Stromal cell of bone marrow (primary cell): Measurements from ENCODE around the gene XG.
"Not testable (repeated sequence)": the region's sequence is repeated elsewhere in the genome, so short reads cannot be mapped to it uniquely, and the experiment has no call there.

Experiments used
- DNase-seq: peaks from one replicate; pipeline ENCODE4 v3.0.0-alpha.2; 2012; ENCODE audit warnings: low read depth

XG gene

GRCh38 chrX:2780472-2781225 lies 28.8 kb downstream of the XG start:
- DNase-seq = not testable (repeated sequence)

- no peak for DNase-seq
Observed at GRCh38 chrX:2781226-2781571, 29.4 kb downstream of the XG start.

GRCh38 chrX:2781698-2782097 lies 29.9 kb downstream of the XG start:
- no peak for DNase-seq

- DNase-seq = no peak
Observed at GRCh38 chrX:2782171-2782570, 30.3 kb downstream of the XG start.

GRCh38 chrX:2782778-2783177 lies 30.9 kb downstream of the XG start:
- no peak for DNase-seq

DNA sequence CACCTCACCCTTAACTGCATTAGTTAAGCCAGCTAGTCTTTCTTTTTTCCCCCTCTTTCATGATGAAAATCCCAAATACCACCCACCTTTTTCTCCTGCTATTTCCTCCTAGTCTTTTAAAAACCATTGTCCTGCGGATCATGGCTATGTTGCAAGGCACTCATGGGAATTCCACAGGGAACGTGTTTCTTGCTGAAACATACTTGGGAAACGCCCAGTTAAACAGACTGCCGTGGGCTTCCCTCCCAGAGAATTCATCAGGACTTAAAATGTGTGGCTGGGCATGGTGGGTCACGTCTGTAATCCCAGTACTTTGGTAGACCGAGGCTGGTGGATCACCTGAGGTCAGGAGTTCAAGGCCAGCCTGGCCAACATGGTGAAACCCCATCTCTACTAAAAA lies 32.2 kb downstream of the XG start:
- peak; percentile 41 for DNase-seq

DNA sequence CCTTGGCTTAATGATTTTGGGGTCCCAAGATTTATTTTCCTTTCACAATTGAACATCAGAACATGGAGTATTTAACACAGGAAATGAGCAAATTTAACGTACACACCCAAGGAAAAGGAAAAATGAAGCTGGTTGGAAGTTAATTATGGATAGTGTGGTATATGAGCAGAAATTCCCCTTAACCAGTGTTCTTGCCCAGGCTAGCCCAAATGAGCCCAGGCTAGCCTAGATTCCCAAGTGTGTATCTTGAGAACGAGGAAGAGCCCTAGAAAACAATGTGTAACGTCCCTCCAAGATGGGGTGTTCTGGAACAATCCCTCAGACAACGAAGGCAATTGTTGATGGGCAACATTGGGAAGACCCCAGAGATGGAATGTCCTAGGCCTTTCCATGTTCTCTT lies 33.7 kb downstream of the XG start:
- no peak for DNase-seq

DNA sequence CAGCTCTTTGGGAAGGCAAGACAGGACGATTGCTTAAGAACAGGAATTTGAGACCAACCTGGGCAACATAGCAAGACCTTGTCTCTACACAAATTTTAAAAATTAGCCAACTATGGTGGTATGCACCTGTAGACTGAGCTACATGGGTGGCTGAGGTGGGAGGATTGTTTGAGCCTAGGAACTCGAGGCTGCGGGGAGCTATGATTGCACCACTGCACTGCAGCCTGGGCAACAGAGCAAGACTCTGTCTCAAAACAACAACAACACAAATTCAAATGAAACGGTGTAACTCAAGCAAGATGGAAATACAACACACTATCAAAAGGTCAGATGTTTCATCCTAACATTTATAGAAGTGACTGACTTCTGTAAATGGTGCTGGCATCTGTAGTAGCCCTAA lies 37.1 kb downstream of the XG start:
- DNase-seq = no peak

DNA sequence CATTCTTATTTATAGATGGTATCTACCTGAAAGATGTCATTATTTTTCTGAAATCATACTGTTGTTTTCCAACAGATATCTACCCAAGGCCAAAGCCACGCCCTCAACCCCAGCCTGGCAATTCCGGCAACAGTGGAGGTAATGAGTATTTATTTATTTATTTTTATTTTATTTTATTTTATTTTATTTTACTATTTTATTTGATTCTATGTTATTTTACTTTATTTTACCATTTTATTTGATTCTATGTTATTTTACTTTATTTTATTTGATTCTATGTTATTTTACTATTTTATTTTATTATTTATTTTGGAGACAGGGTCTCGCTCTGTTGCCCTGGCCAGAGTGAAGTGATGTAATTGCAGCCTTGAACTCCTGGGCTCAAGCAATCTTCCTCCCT lies 37.7 kb downstream of the XG start:
- no peak for DNase-seq

DNA sequence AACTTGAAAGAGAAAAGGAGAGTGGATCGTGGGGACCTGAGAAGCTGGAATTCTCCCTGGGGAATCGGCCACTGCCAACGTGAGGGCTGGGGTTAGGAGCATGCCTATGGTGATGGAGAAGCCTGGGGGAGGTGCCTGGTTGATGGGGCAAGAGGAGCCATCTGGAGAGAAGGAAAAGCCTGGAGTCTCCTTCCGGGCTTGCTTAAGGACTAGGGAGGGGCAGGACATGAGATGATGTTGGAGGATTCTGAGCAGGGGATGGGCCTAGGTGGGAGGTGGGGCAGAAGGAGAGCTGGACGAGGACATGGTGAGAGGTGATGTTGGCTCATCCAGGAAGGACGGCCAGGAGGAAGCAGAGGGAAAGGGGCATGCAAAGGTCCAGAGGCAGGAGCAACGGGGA lies 41.9 kb downstream of the XG start:
- DNase-seq = no peak

DNA sequence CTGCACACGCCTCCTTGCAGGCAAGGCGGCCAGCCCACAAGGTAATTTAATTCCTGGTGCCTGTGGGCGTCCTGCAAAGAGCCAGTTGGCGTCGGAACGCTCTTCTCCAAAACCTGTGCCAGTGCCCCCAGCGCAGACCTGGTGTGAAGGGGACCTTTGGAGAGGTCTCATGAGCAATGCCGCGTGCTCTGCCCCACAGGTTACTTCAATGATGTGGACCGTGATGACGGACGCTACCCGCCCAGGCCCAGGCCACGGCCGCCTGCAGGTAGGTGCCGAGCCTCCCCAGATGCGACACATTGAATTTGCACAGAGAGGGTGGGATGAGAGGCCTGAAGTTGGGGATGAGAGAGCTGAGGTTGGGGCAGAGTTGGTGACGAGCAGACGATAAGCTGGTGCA lies 42.5 kb downstream of the XG start:
- DNase-seq = no peak

DNA sequence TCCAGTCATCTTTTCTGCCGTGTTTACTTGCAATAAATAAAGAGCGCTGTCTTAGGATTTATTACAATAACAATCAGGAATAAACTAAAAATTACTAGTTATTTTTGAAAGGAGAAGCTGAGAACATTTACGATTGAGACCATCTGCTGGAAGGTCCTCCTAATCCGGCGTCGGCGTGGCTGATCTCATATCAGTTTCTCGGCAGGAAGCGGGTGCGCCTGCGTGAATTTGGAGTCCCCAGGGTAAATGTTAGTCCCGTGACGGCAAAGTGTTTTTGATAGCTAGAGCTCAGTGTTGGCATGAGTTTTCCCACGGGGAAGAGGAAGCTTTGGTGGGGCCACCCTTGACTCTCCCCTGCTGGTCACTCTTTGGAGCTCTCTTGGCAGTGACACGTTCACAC lies 45.0 kb downstream of the XG start:
- not testable (repeated sequence) for DNase-seq

DNA sequence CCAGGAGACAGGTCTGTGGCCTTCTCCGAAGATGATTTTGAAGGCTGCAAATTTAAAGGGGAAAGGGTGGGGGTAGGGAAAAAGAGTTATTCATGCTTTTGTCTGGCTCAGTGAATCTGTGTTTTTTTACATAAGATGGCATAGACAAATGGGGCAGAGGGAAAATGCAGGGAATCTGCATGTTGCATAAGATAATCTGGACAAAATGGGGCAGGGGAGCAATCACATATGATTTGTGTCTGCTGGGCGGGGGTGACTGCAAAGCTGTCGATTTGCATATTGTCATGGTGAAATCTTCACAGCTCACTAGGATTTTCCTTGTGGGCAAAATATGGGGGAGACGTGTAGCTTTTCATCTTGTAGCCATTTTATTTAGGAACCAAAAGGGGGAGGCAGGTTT lies 47.5 kb downstream of the XG start:
- no peak for DNase-seq

GRCh38 chrX:2799980-2800379 lies 48.1 kb downstream of the XG start:
- not testable (repeated sequence) for DNase-seq

- DNase-seq = no peak
Observed at GRCh38 chrX:2801223-2801622, 49.4 kb downstream of the XG start.

- DNase-seq = not testable (repeated sequence)
Observed at GRCh38 chrX:2802376-2803090, 50.7 kb downstream of the XG start.

GRCh38 chrX:2803486-2803885 lies 51.6 kb downstream of the XG start:
- not testable (repeated sequence) for DNase-seq

DNA sequence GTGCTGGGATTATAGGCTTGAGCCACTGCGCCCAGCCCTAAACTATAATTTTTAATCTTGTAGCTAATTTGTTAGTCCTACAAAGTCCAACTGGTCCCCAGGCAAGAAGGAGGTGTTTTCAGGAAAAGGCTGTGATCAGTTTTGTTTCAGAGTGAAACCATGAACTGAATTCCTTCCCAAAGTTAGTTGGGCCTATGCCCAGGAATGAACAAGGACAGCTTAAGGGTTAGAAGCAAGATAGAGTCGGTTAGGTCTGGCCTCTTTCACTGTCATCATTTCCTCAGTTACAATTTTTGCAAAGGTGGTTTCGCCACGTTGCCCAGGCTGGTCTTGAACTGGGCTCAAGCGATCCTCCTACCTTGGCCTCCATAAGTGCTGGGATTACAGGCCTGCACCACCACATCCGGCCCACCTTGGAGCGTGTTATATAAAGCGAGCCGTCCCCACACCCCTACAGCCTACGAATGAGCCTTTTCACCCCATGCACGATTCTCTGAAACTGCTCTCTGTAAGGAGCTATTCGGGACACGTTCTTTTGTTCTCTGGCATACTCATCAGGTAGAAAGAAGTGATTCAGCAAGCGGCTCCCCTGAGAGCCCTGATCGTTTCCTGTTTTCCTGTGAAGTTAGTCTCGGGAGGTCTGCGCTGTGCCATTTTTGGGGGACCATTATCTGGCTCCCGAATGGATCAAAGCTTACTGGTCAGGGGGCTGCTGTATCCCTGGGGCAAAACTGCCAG lies 52.4 kb downstream of the XG start:
- not testable (repeated sequence) for DNase-seq

DNA sequence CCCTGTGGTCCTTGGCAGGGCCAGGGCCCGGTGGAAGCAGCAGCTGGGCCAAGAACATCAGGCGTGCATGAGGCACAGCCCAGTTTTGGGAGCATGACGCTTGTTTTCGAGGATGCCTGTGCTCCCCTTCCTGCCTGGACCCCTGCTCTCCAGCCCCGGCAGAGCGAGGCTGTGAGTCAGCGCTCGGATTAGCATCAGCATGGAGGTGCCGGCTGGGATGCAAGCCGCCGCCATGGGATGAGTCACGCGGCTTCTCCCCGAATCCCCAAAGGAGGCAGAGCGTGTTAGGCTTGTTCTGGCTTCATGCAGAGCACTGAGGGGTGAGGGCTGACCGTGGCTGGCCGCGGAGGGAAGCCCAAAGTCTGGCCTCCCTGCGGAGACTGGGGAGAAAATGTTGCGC lies 53.0 kb downstream of the XG start:
- DNase-seq = peak; percentile 77

DNA sequence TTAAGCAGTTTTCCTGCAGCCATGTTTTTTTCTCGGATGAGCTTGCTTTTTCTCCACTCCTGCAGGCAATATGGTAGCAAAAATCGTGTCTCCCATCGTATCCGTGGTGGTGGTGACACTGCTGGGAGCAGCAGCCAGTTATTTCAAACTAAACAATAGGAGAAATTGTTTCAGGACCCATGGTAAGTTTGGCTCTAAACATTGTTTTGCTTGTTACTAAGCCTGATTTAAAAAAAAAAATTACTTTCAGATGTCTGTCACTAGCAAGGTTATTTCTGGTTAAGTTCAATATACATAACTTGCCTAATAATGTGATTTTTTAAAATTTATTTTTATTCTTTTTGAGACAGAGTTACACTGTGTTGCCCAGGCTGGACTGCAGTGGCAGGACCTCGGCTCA lies 59.4 kb downstream of the XG start:
- DNase-seq = peak; percentile 18

DNA sequence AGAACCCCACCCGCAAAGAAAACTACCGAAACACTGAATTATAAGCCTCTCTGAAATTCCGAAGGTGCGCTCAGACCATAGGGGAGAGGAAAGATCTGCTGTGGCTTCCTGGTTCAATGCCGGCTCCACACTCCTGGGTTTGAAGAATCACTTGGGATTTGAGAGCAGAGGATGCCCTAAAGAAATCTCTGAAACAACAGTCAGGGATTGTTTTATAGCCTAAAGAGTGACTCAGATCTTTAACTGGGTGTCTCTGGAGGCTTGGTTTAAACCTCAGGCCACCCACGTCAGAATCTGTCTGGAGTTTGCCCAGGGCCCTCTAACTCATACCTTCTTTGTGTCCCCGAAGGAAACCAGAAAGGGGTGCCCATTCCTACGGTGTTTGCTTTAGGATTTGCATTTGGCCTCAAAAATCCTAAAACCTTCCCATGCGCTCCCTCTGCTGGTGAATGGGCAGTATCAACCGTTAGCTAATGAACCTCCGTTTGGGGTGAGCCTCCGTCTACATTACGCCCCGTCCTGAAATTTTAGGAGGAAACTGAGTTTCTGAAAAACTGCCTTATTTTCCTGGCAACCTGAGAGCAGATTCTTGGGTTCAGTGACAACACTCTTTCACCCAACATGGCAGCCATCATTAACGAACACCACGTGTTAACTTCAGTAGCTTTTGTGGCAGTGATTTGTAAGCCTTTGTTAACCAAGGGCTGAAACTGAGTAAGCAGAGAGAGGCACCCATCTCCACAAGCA lies 60.5 kb downstream of the XG start:
- peak; percentile 22 for DNase-seq

- no peak for DNase-seq
Observed at GRCh38 chrX:2817036-2817435, 65.2 kb downstream of the XG start.
